Right lobe of liver (tissue), 4 donors: Measurements from ENCODE around the gene CBX2.

Source experiments
- CTCF ChIP-seq, 4 donors: fragments of 200-600 bp in 3 of 4; fragments of 450-650 bp in 1 of 4; IDR thresholded peaks; one replicate each; pipeline versions ENCODE4 v1.5.1 to v1.8.0; 2016 to 2022; ENCODE audit warnings: antibody characterized with exemption in 4 of 4, mild to moderate bottlenecking in 2 of 4
- POLR2A ChIP-seq: fragments of 450-650 bp; IDR thresholded peaks from one replicate; pipeline ENCODE4 v1.6.1; 2017; ENCODE audit warnings: antibody characterized with exemption, mild to moderate bottlenecking
- donor health status: DM: no; HTN: no; CAD: no.
- donor health status: DM: no; HTN: no; CAD: no.
- donor health status: DM: no; HTN: yes; CAD: no.

- TF ChIP-seq CTCF (IDR thresholded peaks at IDR 0.05) = no peak
- TF ChIP-seq POLR2A = no peak
Measured at GRCh38 chr17:79802039-79802735, 24.2 kb downstream of the CBX2 start.
